ENCODE measurements around the gene ARNT2.

The ARNT2 gene

DNA sequence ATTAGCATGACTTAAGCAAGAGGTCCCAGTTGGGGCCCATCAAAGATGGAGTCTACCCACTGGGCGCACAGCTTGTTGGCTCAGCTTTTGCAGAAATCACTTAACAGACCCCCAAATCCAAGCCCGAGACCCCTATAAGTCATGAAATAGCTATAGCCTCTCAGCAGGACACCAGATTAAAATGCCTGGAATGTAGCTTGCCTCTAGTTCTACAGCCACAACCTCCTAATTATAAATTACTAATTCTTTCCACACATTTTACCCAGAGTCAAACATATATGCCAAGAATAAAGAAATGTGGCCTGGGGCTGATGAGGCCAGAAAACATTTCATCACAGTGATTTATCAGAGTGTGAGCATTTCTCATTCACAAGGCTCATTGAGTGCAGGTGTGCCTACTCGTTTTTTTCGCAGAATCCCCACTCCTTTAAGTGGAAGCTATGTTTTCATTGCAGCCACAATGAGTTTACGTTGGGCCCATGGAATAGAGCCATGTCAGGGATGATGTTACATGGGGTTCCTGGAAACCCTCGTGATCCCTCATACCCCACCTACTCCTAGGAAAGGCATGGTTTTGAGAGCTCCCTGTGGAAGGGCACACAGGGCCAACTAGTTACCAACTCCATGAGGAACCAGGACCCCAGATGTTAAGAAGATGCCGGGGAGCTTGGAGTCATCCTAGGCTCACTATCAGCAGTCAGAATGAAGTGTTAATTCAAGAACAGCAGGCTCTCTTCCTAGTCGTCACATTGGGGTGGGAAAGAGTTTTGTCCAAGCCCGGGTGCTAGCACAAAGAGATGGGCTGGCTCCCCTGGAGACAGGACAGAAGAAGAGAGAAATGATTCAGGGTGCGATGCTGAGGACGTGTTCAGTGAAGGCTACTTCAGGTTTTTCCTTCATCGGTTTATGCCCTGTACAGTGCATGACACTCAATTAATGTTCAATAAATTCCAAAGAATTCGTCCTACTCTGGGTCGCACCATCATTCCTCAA, 200.7 kb downstream of the ARNT2 start:
- no peak for FAIRE-seq

DNA sequence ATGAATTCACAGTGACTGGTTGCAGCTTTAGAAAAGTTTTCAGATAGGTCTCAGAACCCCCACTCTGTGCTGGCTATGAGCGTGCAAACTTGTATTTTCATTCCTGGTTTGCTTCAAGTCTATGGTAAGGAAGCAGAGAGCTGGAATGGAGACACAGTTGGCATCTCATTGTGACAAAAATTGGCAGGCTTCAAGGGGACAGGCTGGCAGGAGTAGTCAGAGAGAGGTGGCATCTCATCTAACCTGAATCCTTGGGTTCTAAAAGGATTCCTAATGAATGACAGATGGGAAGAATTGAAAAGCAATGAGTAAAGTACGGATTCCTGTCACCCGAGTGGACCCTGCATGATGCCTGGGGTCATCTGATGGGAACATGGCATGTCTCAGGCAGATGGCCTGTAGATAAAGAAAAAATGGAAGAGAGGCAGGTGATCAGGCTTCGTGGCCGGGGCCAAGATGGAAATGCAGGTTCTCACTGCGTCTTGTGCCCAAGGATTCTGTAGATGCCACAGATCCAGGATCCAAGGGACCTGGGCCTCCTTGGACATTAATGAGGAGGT, 201.5 kb downstream of the ARNT2 start:
- no peak for FAIRE-seq

DNA sequence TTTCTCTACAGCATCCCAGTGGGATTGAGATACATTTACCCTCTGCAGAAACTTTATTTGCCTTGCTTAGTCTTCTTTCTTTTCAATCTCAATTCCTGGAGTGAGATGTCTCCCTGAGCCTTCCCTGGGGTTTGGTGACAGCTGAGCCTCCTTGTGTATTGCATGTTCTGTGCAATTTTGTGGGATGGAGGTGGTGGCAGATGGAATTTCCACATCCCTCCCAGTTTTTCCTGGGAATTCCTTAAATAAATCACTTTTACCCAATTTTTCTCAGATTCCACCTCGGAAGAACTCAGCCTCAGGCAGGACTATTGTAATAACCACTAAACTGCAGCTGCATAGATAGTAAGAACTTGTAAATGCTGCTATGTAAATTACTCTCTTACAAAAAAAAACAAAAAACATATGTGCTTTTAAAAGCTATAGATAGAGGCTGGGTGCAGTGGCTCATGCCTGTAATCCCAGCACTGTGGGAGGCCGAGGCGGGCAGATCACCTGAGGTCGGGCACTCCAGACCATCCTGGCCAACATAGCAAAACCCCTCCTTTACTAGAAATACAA, 202.4 kb downstream of the ARNT2 start:
- no peak for FAIRE-seq

DNA sequence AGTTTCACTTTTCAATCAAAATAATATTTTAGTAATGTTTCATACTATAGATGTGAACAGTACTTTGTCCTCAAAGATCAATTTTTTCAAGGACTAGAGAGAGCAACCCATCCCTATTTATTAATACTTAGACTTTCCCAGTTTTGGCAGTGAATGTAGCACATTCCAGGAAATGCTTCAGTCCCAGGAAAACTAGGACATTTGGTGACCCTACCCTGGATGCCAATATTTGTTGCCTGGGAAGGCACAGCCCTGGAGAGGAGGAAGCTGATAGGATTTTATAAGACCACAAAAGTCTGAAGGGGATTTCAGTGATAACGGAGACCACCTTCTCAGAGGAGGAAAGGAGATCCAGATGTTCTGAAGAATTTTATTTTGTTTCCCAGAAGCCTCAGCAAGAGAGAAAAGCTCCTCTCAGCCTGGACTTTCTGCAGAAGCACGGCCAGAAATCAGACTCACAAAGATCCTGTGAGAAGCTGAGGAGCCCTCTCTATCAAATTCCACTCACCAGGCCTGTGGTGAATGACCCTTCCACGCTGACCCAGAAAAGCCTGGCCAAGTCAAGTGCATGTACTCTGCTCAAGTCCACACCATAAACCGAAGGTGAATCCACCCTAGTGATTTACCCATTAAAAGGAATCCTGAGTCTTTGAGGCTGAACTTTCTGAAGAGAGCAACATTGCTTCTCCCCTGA, 203.3 kb downstream of the ARNT2 start:
- no peak for FAIRE-seq

DNA sequence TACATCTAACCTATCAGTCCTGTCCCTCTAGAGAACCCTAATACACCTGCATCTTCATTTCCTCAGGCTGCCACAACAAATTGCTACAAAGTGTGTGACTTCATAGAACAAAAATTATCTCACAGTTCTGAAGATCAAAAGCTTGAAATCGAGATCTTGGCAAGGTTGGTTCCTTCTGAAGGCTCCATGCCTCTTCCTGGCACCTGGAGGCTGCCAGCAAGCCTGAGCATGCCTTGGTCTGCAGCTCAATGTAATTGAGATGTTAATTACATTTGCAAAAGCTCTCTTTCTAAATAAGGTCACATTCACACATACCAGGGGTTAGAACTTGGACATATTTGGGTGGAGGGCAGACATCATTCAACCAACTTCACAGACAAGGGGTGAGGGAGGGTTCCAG, 204.5 kb downstream of the ARNT2 start:
- FAIRE-seq = no peak

DNA sequence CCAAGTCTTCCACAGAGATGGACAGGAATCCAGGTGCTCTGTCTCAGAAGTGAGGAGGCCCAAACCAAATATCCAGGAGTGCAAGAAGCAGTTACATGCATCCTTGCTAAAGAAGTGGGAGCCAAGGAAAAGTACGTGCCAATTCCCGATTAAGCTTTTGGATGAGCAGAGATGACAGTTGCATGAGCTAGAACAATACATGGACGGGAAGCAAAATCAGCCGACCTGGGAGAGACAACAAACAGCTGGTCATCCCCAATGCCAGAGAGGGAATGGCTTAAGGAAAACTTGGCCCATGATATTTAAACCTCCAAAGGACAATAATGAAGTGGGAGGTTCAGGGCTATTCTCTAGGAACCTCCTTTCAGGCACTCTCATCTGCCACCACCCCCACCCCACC, 204.9 kb downstream of the ARNT2 start:
- no peak for FAIRE-seq

DNA sequence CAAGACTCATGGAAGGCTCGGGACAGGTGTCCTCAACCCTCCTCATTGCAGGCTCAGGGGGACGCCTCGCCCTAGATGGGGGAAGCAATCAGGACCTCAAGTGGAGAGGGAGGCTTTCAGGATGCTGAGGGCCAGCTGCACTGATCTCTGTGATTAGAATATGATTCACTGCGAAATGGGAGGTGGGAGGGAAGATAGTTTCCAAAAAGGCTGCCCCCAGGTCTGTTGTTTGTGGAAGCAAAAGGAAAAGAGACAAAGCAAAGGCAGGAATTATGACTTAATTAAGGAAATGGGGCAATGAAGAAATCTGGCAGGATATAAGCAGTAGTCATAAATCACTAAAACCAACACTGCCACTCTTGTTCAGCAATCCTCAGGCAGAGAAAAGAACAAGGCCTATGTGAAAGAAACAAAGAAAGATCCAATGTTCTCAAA, 205.3 kb downstream of the ARNT2 start:
- FAIRE-seq = no peak

DNA sequence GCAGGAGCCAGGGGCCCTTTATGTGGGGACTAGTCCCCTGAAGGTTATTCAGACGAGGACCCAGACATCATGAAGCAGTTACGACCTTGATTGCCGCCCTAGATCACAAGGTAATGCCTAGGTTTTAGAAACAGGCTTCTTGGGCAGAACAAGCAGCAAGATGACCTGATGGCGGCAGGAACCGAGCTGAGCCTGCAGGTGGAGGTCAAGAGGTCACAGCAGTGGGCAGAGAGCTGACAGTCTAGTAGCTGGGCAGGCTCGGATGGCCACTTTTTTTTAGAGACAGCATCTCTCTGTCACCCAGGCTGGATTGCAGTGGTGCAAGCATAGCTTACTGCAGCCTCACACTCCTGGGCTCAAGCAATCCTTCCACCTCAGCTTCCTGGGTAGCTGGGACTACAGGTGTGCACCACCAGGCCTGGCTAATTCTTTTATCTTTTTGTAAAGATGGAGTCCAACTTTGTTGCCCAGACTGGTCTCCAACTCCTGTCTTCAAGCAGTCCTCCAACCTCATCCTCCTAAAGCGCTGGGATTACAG, 207.4 kb downstream of the ARNT2 start:
- no peak for FAIRE-seq

DNA sequence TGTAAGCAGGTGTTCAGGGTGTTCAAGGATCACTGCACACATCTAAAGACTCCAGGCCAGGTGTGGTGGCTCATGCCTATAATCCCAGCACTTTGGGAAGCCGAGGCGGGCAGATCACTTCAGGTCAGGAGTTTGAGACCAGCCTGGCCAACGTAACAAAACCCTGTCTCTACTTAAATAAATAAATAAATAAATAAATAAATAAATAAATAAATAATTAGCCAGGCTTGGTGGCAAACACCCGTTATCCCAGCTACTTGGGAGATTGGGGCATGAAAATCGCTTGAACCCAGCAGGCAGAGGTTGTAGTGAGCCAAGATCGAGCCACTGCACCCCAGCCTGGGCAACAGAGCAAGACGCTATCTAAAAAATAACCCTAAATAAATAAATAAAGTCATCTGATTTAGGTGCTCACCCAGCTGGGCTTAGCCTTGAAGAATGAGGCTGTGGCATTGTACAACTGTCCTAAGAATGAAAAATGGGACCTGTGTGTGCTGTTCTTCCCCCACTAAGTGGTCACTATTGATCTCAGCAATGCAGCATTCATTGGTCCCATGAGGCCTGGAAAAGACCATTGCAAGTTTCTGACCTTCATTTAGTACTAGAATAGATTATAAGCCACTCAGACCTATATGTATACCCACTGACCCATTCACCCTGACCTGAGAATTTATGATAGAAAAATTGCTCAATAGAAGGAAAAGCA, 208.1 kb downstream of the ARNT2 start:
- FAIRE-seq = no peak

DNA sequence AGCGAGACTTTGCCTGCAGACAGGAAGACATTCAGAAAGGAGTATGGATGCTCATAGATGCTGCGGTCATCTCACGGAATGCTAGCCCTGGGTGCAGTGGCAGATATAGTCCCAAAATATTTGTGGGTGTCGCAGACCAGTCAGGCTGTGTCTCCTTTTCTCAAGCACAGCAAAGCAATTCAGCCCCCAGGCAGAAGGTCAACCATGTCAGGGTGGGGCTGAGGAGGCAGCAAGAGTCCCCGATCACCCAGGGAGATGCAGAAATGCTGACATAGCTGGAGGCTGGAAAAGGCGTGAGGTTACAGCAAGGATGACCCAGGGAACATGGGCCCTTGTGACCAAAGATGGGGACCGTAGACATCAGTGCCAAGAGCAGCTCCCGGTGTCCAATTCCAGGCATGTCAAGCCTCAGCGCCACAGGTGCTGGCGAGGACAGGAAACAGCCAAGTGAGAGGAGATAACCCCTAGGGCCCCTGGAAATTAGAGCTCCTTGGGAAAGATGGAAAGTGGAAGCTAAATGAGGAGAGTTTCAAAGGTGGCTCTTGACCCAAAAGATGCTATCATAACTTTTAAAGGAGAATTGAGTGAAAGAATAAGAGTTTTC, 209.7 kb downstream of the ARNT2 start:
- FAIRE-seq = no peak

DNA sequence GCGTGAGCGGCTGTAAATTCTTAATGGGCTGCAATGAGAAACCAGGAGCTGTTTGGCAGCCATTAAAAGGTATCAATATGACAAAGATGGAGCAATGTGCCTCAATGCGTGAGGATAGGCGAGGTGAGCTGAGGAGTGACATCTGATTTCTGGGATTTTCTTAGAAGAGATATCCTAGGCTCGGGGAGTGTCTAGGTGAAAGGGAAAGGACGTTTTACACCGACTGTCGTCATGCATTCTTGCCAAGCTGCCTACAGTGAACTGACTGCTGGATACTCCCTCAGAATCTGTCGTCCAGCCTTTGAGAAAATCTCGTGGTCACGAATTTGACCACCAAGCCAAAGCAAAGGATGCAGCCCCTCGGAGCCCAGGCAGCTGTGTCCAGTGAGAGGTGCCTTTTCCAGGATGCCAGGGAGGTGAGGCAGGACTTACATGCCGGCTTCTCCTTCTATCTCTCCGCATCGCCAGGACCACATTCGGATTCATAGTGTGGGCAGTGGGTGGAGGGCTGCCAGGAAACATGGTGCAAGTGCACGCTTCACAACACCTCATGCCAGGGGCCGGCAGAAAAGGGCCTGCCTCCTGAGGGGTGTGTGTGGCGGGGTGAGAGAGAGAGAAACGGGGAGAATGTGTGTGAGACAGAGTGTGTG, 210.7 kb downstream of the ARNT2 start:
- FAIRE-seq = no peak

DNA sequence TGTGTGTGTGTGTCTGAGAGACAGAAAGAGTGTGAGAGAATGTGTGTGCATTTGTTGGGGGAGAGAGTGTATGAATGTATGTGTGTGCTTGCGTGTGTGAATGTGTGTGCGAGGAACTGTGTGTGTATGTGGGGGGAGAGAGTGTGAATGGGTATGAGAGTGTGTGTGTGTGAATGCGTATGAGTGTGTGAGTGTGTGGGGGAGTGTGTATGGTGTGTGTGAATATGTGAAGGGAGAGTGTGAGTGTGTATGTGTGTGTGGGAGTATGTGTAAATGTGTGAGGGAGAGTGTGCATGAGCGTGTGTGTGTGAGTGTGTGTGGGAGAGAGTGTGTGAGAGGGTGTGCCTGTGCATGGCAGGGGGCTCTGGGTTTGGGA, 211.2 kb downstream of the ARNT2 start:
- no peak for FAIRE-seq

DNA sequence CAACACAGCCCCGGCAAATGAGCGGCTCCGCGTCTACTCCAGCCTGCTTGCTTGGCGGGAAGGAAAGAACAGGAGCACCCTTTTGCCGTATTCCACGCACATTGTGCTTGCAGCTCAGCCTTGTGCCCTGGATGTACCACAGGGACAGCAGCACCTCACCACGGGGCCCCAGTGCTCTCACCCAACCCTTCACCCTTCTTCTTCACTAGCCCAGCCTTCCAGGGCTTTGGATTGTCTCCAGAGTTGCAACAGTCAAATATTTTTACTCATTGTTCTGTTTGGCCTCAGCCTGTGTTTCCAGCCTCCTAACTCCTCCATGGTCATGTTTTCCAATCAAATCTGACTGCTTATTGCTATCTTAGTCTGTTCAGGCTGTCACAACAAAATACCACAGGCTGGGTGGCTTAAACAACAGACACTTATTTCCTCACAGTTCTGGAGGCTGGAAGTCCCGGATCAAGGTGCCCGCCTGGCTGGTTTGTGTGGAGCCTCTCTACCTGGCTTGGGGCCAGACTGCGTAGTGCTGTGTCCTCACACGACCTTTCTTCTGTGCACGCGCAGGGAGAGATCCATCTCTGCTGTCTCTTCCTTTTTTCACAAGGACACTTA, 211.7 kb downstream of the ARNT2 start:
- FAIRE-seq = peak; percentile 65

DNA sequence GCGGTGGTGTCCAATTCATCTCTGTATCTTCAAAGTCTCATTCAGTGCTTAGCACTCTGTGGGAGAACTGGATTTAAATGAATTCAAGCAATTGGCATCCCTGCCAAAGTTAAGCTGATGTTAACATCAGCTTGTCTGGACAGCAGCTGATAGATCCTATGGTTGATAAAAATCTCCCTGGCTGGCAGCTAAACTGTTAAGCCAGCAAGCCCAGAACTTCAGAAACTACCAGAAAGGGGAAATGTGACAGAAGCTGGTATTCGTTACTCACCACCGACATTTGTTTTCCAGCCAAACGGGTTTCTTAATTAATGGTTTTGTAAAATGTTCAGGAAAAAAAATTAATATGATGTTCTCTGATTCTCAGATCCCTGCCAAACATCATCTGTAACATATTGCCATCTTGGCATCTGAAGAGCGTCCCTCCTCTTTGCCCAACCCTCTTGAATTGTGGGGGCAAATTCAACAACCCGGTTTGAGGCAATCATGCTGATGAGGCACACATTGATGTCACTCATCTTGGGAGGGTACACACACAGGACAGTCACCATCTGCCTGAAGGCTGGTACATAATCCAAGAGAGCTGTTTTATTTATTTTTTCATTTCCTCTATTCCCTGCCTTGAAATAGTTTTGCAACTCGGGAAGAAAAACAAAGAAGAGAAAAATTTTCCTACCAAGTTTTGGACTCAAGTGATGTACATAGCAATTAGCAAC, 214.7 kb downstream of the ARNT2 start:
- FAIRE-seq = no peak

DNA sequence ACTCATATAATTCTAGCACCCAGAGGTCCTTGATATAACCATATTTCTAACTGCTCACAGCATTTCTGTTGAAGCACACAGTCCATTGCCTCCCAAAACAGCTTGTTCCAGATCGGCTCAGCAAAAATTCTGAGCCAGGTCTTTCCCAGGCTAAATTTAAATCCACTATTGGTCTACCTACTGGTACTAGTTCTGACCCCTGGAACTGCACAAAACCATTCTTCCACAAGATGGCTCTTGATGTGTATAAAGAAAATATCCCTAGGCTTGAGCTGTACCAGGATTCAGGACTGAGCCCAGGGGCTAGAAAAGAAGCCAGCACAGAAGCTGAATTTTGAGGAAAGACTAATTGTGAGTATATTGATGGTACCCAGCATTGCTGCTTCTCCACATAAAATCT, 215.5 kb downstream of the ARNT2 start:
- peak; percentile 92 for FAIRE-seq

DNA sequence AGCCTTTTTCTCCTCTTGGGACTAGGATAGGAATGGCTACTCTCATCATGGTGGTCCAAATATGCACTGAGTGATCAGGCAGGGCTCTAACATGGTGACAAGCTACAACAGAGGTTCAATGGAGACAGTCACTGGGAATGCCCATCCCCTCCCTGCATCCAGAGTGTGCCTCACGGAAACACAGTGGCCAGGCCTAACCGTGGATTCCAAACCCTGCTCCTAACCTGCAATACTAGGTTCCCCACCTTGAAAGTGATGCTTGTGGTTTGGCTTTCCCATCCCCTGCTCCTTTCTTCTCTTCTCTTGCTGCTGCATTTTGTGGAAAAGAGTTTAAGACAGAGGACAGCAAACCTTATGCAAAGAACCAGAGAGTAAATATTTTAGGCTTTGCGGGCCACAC, 216.0 kb downstream of the ARNT2 start:
- FAIRE-seq = no peak

DNA sequence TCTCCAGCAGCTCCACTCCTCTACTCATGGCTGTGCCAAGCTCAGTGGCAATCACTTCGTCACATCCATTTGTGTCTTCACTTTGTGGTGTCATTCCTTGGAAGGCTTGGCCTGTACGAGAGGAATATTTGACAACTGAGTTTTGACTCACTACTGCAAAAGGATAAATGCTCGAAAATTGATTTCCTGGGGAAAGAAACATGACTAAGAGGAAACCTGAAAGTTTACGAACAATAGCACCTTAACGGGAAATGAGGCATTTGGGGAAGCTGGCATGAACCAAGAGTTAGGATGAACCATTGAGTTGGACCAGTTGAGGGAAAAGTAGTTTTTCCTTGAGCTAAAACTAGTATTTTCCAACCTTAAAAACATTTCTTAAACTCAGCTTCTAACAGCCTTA, 216.7 kb downstream of the ARNT2 start:
- FAIRE-seq = no peak

DNA sequence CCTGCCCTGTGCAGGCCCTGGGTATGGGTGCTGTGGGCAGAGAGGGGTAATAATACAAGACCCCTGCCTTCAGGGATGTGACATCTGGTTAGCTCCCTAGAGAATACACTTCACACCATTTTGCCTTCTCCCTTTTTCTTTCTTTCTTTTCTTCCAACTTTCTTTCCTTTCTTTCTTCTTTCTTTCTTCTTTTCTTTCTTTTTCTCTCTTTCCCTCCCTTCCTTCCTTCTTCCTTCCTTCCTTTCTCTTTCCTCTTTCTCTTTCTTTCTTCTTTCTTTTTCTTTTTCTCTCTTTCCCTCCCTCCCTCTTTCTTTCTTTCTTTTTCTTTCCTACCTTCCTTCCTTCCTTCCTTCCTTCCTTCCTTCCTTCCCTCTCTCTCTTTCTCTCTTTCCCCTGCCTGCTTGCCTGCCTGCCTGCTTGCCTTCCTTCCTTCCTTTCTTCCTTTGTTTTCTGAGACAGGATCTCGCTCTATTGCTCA, 222.5 kb downstream of the ARNT2 start:
- FAIRE-seq = no peak

DNA sequence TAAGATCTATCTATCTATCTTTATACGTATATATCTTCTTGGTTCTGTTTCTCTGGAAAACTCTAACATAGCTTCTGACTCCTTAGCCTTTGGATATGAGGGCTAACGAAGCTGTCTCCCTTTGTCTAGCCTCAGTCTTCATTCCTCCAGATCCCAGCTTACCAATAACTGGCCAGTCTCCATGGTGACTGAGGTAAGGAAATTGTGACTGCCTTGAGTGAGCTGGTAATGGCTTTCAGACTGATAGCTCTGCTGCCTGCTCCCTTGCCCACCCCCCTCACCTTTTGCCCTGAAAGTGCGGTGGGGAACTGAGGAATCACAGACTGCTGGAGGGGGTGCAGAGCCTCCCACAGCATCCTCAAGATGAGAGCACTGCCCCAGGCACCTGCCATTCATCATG, 225.2 kb downstream of the ARNT2 start:
- no peak for FAIRE-seq

DNA sequence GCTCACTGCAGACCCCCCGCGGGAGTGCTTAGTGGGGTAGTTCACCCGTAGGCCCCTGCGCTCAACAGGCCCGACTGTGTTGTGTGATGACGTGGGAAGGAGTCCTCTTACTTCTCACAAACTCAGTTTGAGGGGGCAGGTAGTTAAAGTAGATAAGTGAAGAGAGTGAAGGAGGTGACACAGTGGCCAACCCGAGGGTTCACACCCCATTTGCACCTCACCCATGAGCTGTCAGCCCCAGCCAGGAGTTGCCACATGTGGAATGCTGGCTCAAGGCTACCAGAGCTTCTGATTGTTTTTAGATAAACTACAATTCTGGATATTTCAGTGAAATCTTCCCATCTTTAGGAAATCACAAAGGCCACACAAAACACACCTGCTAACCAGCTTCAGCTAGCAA, 226.8 kb downstream of the ARNT2 start:
- no peak for FAIRE-seq

All from islet of Langerhans (tissue), 1 donor.